Esophagus muscularis mucosa (tissue), 4 donors: ENCODE results near the gene LGALS9. TPM values are rescaled to one million over a fixed set of nuclear protein-coding genes. Genes with fewer than 3 reads are reported as not detected.

Experiments
- DNase-seq: peaks from one replicate; pipeline ENCODE4 v3.0.0-alpha.2; 2017; ENCODE audit errors: extremely low spot score
- H3K27ac ChIP-seq, 4 donors: fragments of 200-600 bp; sonication (generic); replicated peaks in 1 of 4; 1 replicate in 3 of 4; 2 replicates in 1 of 4; pipeline ENCODE4 v1.5.1; 2016 to 2019; ENCODE audit warnings: mild to moderate bottlenecking in 1 of 4
- H3K27me3 ChIP-seq, 4 donors: fragments of 200-600 bp; sonication (generic); one replicate each; pipeline versions ENCODE4 v1.5.1 to v1.6.0; 2016 to 2019
- H3K36me3 ChIP-seq, 4 donors: fragments of 200-600 bp; sonication (generic); one replicate each; pipeline ENCODE4 v1.5.1; 2016 to 2019
- H3K4me1 ChIP-seq, 4 donors: fragments of 200-600 bp; sonication (generic); one replicate each; pipeline ENCODE4 v1.5.1; 2016 to 2019
- H3K4me3 ChIP-seq, 4 donors: fragments of 200-600 bp; sonication (generic); 1 replicate in 2 of 4; 2 replicates in 2 of 4; pipeline ENCODE4 v1.5.1; 2016 to 2019; ENCODE audit warnings: mild to moderate bottlenecking in 4 of 4, moderate library complexity in 1 of 4
- H3K9me3 ChIP-seq, 4 donors: fragments of 200-600 bp; sonication (generic); 1 replicate in 3 of 4; 2 replicates in 1 of 4; pipeline ENCODE4 v1.5.1; 2016 to 2019
- CTCF ChIP-seq, 3 experiments: fragments of 200-600 bp in 2 of 3; fragments of 450-650 bp in 1 of 3; sonication (generic) in 2 of 3; IDR thresholded peaks; one replicate each; pipeline ENCODE4 v1.5.1; 2017 to 2019; ENCODE audit warnings: antibody characterized with exemption in 3 of 3, mild to moderate bottlenecking in 2 of 3, moderate library complexity in 1 of 3
- EP300 ChIP-seq: sonication (generic); formaldehyde crosslinking; IDR thresholded peaks from one replicate; pipeline ENCODE4 v1.6.1; 2017; ENCODE audit warnings: antibody characterized with exemption
- POLR2A ChIP-seq: fragments of 450-650 bp; IDR thresholded peaks from one replicate; pipeline ENCODE4 v1.6.1; 2017; ENCODE audit warnings: antibody characterized with exemption, moderate library complexity, mild to moderate bottlenecking, low read depth
- POLR2AphosphoS5 ChIP-seq, 2 donors: sonication (generic); formaldehyde crosslinking; IDR thresholded peaks; one replicate each; pipeline ENCODE4 v1.6.1; 2017; ENCODE audit warnings: antibody characterized with exemption in 2 of 2
- WGBS: methylation state at CpG from one replicate; pipeline ENCODE4 v1.1.5; 2018; 5-methylcytosine and 5-hydroxymethylcytosine counted together
- intact Hi-C: fragments of 100-400 bp; cut with DNase I; formaldehyde crosslinking; loops from one replicate; pipeline ENCODE4 v1.15.1; 2023
- total RNA-seq, 4 donors: library from RNA; depleted of rRNA; stranded (reverse); fragments of >200 nt; gene quantifications; one replicate each; pipeline versions ENCODE4 v1.1.0 to v1.2.1, GENCODE V29; 2016

LGALS9 gene
- total RNA-seq, 4 donors from 2014 or later: 17.0 to 31.8 (median 24.4) TPM

DNA sequence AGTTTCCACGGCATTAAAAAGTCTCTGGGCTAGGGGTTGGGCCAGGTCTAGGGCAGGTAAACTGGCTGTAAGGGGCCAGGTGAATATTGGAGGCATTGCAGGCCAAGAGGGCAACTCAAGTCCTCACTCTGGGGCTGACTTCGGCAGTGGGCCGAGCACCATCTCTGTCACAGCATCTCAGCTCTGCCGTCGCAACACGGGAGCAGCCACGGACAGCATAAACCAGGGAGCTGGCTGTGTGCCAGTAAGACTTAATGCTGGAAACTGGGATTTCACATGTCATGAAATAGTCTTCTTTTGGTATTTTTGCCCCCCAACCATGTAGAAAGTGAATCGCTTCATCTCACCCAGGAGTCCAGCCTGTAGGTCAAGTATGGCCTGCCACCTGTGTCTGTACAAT, 12.6 kb upstream of the LGALS9 start:
- intact Hi-C loops: no loop called here
- WGBS: 94% methylated on average over 8 of the region's 8 CpGs
- TF ChIP-seq POLR2A: no peak
- no peak for TF ChIP-seq POLR2AphosphoS5 (IDR thresholded peaks at IDR 0.05)
- TF ChIP-seq CTCF (IDR thresholded peaks at IDR 0.05): no peak
- no peak for TF ChIP-seq EP300
- Histone ChIP-seq H3K27ac (no peak overlapping the region), H3K9me3 (no peaks in the 10 kb centered on the region), H3K27me3 (no peaks in the 10 kb centered on the region), H3K4me1 (peaks cover 0 to 6% (median 3%) of the 10 kb centered on the region in 4 donors), H3K4me3 (no peak overlapping the region), H3K36me3 (peaks cover 49 to 99% (median 85%) of the 10 kb centered on the region in 4 donors)
- DNase-seq: no peak

- Histone ChIP-seq H3K4me3 (no peak overlapping the region), H3K9me3 (no peaks in the 10 kb centered on the region), H3K27ac (no peak overlapping the region), H3K36me3 (peaks cover 41 to 94% (median 80%) of the 10 kb centered on the region in 4 donors), H3K4me1 (peaks cover 0 to 6% (median 3%) of the 10 kb centered on the region in 4 donors), H3K27me3 (no peaks in the 10 kb centered on the region)
- WGBS: 86% methylated on average over 9 of the region's 9 CpGs
- intact Hi-C loops: no loop called here
- no peak for DNase-seq
- TF ChIP-seq EP300: no peak
- no peak for TF ChIP-seq POLR2A
- TF ChIP-seq CTCF (IDR thresholded peaks at IDR 0.05): no peak
- TF ChIP-seq POLR2AphosphoS5 (IDR thresholded peaks at IDR 0.05): no peak
Measured at GRCh38 chr17:27620721-27621120, 10.3 kb upstream of the LGALS9 start.

DNA sequence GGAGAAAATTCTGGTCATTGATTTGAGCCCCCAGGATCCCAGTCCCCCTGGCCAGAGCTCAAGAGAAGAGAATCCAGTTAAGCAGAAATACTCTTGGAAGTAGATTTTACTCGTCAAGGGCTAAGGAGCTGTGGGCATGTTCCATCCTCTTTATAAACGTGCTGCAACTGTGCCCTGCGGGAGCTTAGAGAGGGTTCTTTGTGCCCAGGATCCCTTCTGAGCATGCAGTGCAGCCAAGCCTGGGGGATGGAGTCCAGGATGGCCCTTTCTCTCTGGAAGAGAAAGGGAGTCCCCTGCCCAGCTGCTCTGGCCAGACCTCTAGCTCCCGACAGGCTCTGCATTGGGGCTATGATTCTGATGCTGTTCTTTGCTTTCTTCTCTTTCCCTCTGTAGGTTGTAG, 9.5 kb upstream of the LGALS9 start:
- Histone ChIP-seq H3K27ac (no peak overlapping the region), H3K4me3 (no peak overlapping the region), H3K36me3 (peaks cover 41 to 89% (median 75%) of the 10 kb centered on the region in 4 donors), H3K27me3 (no peaks in the 10 kb centered on the region), H3K4me1 (peaks cover 0 to 6% (median 3%) of the 10 kb centered on the region in 4 donors), H3K9me3 (no peaks in the 10 kb centered on the region)
- WGBS: 100% methylated on average over 4 of the region's 4 CpGs
- no peak for DNase-seq
- intact Hi-C loops: no loop called here
- TF ChIP-seq CTCF (IDR thresholded peaks at IDR 0.05) (no peak), EP300 (no peak), POLR2AphosphoS5 (IDR thresholded peaks at IDR 0.05) (no peak), POLR2A (no peak)

GRCh38 chr17:27621942-27622559, 8.9 kb upstream of the LGALS9 start:
- intact Hi-C loops: no loop called here
- H3K27ac ChIP-seq: no peak overlapping the region
- no peak for TF ChIP-seq EP300
- TF ChIP-seq CTCF (IDR thresholded peaks at IDR 0.05): no peak
- no peak for TF ChIP-seq POLR2A
- TF ChIP-seq POLR2AphosphoS5 (IDR thresholded peaks at IDR 0.05): no peak
- 82% methylated on average over 10 of the region's 10 CpGs for WGBS
- no peak overlapping the region for H3K4me3 ChIP-seq
- no peaks in the 10 kb centered on the region for H3K9me3 ChIP-seq
- no peaks in the 10 kb centered on the region for H3K27me3 ChIP-seq
- peaks cover 38 to 84% (median 73%) of the 10 kb centered on the region in 4 donors for H3K36me3 ChIP-seq
- no peak for DNase-seq
- peaks cover 0 to 6% (median 3%) of the 10 kb centered on the region in 4 donors for H3K4me1 ChIP-seq

GRCh38 chr17:27622986-27623385, 8.0 kb upstream of the LGALS9 start:
- 88% methylated on average over 4 of the region's 4 CpGs for WGBS
- intact Hi-C loops: no loop called here
- TF ChIP-seq CTCF (IDR thresholded peaks at IDR 0.05) (no peak), EP300 (no peak), POLR2A (no peak), POLR2AphosphoS5 (IDR thresholded peaks at IDR 0.05) (no peak)
- no peak overlapping the region for H3K4me3 ChIP-seq
- DNase-seq: no peak
- H3K27ac ChIP-seq: no peak overlapping the region
- H3K27me3 ChIP-seq: no peaks in the 10 kb centered on the region
- H3K9me3 ChIP-seq: no peaks in the 10 kb centered on the region
- peaks cover 29 to 75% (median 64%) of the 10 kb centered on the region in 4 donors for H3K36me3 ChIP-seq
- peaks cover 0 to 6% (median 3%) of the 10 kb centered on the region in 4 donors for H3K4me1 ChIP-seq
